T-helper 2 cell treated with Interferon-gamma antibody and Interleukin-4, amounts not matched to agents 5 μg/mL and 100 μg/mL, for 36 hours (primary cell): ENCODE measurements around the gene CEP152.
"Not testable (repeated sequence)": the region's sequence is repeated elsewhere in the genome, so short reads cannot be mapped to it uniquely, and the experiment has no call there.

Experiments
- DNase-seq: peaks from one replicate; pipeline ENCODE4 v3.0.0; 2021; ENCODE audit warnings: low spot score
- H3K27ac Mint-ChIP-seq: one replicate; pipeline ENCODE4 v1.8.0; 2021; ENCODE audit warnings: mild to moderate bottlenecking, mixed read lengths
- H3K27me3 Mint-ChIP-seq: one replicate; pipeline ENCODE4 v1.8.0; 2021; ENCODE audit warnings: low read depth, mixed read lengths
- H3K36me3 Mint-ChIP-seq: one replicate; pipeline ENCODE4 v1.8.0; 2021; ENCODE audit warnings: low read depth, mixed read lengths
- H3K4me1 Mint-ChIP-seq: one replicate; pipeline ENCODE4 v1.8.0; 2021; ENCODE audit warnings: low read depth, mixed read lengths
- H3K4me3 Mint-ChIP-seq: one replicate; pipeline ENCODE4 v1.8.0; 2022; ENCODE audit warnings: mild to moderate bottlenecking, moderate library complexity, mixed read lengths
- H3K9me3 Mint-ChIP-seq: one replicate; pipeline ENCODE4 v1.8.0; 2021; ENCODE audit warnings: mixed read lengths

CEP152 gene

GRCh38 chr15:48810414-48811324 lies at the start of gene CEP152:
Gene CEP152 (minus strand): TSS chr15:48811069. CDS start chr15:48805649, 5,420 bp downstream.
- peak within 1 kb of the TSS; percentile 97 for H3K4me3 Mint-ChIP-seq
- H3K27ac Mint-ChIP-seq, result peak within 1 kb of the TSS; percentile 96
- DNase-seq, result peak; percentile 99
- peaks cover 23% of the 10 kb centered on the region for H3K27me3 Mint-ChIP-seq
- peaks cover 32% of the 10 kb centered on the region for H3K4me1 Mint-ChIP-seq
- H3K36me3 Mint-ChIP-seq, result peaks cover 12% of the 10 kb centered on the region
- no peaks in the 10 kb centered on the region for H3K9me3 Mint-ChIP-seq

GRCh38 chr15:48859426-48859825 lies 48.6 kb upstream of the CEP152 start:
- H3K27me3 Mint-ChIP-seq, result peaks cover 5% of the 10 kb centered on the region
- peaks cover 21% of the 10 kb centered on the region for H3K4me1 Mint-ChIP-seq
- H3K27ac Mint-ChIP-seq, result no peak overlapping the region
- H3K36me3 Mint-ChIP-seq, result peaks cover 2% of the 10 kb centered on the region
- no peak for DNase-seq
- no peaks in the 10 kb centered on the region for H3K9me3 Mint-ChIP-seq
- H3K4me3 Mint-ChIP-seq, result no peak overlapping the region

DNA sequence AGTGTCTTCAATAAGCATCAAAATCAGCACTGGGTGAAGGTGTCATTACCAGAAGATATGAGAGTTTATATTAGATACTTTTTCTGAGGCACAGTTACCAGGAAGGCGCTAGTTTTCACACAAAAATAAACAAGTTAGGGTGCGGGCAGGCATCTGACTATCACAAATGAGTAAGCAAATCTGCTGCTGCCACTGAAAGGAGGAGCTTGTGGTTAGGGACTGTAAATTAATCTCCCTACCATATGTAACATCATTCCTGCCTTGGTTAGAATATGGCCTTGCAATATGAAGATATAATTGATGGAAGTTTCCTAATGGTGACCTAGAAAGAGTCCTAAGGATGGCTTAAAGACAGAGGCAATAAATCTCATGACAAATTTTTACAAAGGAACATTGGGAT lies 47.5 kb upstream of the CEP152 start:
- DNase-seq, result no peak
- Mint-ChIP-seq H3K4me1 (peaks cover 21% of the 10 kb centered on the region), H3K4me3 (no peak overlapping the region), H3K36me3 (peaks cover 2% of the 10 kb centered on the region), H3K27ac (no peak overlapping the region), H3K27me3 (peaks cover 5% of the 10 kb centered on the region), H3K9me3 (no peaks in the 10 kb centered on the region)

DNA sequence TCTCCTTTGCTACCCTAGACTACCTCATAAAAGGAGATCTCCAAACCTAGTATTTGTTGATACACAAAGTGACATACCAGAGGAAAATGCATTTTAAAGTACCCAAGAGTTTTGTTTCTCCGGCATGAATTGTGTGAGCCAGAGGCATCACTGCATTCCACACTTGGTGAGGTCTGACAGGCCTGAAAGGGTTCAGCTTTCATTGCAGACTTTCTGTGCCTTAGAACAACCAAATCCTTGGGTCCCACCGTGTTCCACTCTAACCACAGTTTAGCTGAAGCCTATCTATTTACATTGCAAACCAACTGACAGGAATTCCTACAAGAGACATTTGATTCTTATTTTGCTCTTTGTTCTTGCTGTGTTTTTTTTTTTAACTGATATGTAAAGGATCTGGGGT lies 46.1 kb upstream of the CEP152 start:
- Mint-ChIP-seq H3K4me1 (peaks cover 13% of the 10 kb centered on the region), H3K9me3 (no peaks in the 10 kb centered on the region), H3K4me3 (no peak overlapping the region), H3K36me3 (peaks cover 2% of the 10 kb centered on the region), H3K27ac (no peak overlapping the region), H3K27me3 (peaks cover 5% of the 10 kb centered on the region)
- no peak for DNase-seq

GRCh38 chr15:48855501-48856440 lies 44.9 kb upstream of the CEP152 start:
- H3K27me3 Mint-ChIP-seq, result peaks cover 5% of the 10 kb centered on the region
- DNase-seq, result no peak
- H3K4me1 Mint-ChIP-seq, result peaks cover 10% of the 10 kb centered on the region
- no peak overlapping the region for H3K27ac Mint-ChIP-seq
- no peak overlapping the region for H3K4me3 Mint-ChIP-seq
- no peaks in the 10 kb centered on the region for H3K9me3 Mint-ChIP-seq
- H3K36me3 Mint-ChIP-seq, result peaks cover 2% of the 10 kb centered on the region

DNA sequence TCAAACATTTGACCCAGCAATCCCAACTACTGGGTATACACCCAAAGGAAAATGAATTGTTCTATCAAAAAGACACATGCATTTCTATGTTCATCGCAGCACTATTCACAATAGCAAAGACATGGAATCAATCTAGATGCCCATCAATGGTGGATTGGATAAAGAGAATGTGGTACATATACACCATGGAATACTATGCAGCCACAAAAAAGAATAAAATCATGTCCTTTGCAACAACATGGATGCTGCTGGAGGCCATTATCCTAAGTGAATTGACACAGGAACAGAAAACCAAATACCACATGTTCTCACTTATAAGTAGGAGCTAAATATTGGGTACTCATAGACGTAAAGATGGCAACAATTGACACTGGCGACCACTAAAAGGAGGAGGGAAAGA lies 43.6 kb upstream of the CEP152 start:
- H3K9me3 Mint-ChIP-seq, H3K4me3 Mint-ChIP-seq, DNase-seq, H3K36me3 Mint-ChIP-seq, H3K27me3 Mint-ChIP-seq, H3K27ac Mint-ChIP-seq: not testable (repeated sequence)
- H3K4me1 Mint-ChIP-seq, result peaks cover 10% of the 10 kb centered on the region

DNA sequence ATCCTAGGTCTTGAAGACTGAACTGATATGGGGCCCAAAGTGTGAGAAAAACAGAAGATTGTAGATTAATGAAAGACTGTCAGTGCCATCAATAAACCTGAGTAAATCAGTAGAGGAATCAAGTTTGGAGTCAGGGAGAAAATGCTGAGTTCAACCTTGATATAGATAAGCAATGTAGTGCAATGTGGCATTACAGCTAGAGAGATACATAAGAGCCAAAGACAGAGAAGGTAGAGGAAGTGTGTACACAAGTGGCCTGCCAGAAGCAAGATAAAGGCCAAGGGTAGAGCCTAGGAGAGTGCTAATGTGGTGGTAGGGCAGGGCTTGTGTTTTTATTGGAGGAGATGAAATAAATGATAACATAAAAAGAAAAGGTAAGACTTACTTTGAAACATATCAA lies 41.1 kb upstream of the CEP152 start:
- no peak overlapping the region for H3K4me3 Mint-ChIP-seq
- H3K27ac Mint-ChIP-seq, result no peak overlapping the region
- H3K9me3 Mint-ChIP-seq, result no peaks in the 10 kb centered on the region
- no peak for DNase-seq
- H3K4me1 Mint-ChIP-seq, result no peaks in the 10 kb centered on the region
- H3K36me3 Mint-ChIP-seq, result peaks cover 2% of the 10 kb centered on the region
- peaks cover 5% of the 10 kb centered on the region for H3K27me3 Mint-ChIP-seq

DNA sequence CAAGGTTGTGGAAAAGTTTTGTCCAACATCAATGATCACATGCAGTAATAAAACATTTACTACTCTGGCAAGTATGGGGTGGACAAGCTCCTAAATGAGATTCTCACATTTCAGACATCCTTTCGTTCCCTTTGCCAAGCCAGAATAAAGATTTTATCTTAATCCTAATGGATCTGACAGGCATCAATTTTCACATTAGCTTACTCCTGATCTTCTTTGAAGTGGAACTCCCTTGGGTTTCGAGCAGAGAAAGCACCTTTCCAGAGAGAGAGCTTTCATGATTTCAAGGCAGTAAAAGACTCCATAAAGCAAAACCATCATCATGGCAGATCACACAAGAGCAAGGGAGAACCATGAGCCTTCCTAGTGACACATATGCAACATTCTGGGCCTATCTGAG lies 39.8 kb upstream of the CEP152 start:
- DNase-seq, result no peak
- H3K27me3 Mint-ChIP-seq, result peaks cover under 1% of the 10 kb centered on the region
- peaks cover 2% of the 10 kb centered on the region for H3K36me3 Mint-ChIP-seq
- no peak overlapping the region for H3K4me3 Mint-ChIP-seq
- no peaks in the 10 kb centered on the region for H3K9me3 Mint-ChIP-seq
- H3K4me1 Mint-ChIP-seq, result no peaks in the 10 kb centered on the region
- no peak overlapping the region for H3K27ac Mint-ChIP-seq

- no peaks in the 10 kb centered on the region for H3K4me1 Mint-ChIP-seq
- no peak overlapping the region for H3K27ac Mint-ChIP-seq
- no peaks in the 10 kb centered on the region for H3K36me3 Mint-ChIP-seq
- H3K9me3 Mint-ChIP-seq, result no peaks in the 10 kb centered on the region
- H3K4me3 Mint-ChIP-seq, result no peak overlapping the region
- no peaks in the 10 kb centered on the region for H3K27me3 Mint-ChIP-seq
- DNase-seq, result no peak
These were observed 34.3 kb upstream of the CEP152 start for GRCh38 chr15:48845123-48845522.

DNA sequence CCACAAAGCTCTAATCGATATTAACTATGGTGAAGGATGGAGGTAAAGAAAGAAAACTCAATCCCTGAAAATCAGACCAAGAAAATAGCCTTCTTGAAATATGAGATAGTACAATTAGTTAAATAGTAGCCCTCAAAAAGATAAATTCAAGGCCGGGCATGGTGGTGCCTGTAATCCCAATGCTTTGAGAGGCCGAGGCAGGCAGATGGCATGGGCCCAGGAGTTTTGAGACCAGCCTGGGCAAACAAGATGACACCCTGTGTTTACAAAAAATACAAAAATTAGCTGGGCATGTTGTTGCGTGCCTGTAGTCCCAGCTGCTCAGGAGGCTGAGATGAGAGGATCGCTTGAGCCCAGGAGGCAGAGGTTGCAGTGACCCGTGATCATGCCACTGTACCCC lies 31.6 kb upstream of the CEP152 start:
- no peak for DNase-seq
- Mint-ChIP-seq H3K27me3 (no peaks in the 10 kb centered on the region), H3K4me1 (no peaks in the 10 kb centered on the region), H3K36me3 (no peaks in the 10 kb centered on the region), H3K4me3 (no peak overlapping the region), H3K9me3 (no peaks in the 10 kb centered on the region), H3K27ac (no peak overlapping the region)

- no peak for DNase-seq
- H3K4me3 Mint-ChIP-seq, result no peak overlapping the region
- H3K36me3 Mint-ChIP-seq, result peaks cover 8% of the 10 kb centered on the region
- H3K9me3 Mint-ChIP-seq, result peaks cover 18% of the 10 kb centered on the region
- H3K27ac Mint-ChIP-seq, result no peak overlapping the region
- H3K4me1 Mint-ChIP-seq, result no peaks in the 10 kb centered on the region
- H3K27me3 Mint-ChIP-seq, result peaks cover 4% of the 10 kb centered on the region
These were observed 23.9 kb upstream of the CEP152 start for GRCh38 chr15:48834756-48835155.

GRCh38 chr15:48833526-48834239 lies 22.8 kb upstream of the CEP152 start:
- Mint-ChIP-seq H3K4me3 (no peak overlapping the region), H3K36me3 (peaks cover 8% of the 10 kb centered on the region)

GRCh38 chr15:48832648-48833047 lies 21.8 kb upstream of the CEP152 start:
- Mint-ChIP-seq H3K27ac (no peak overlapping the region), H3K36me3 (peaks cover 8% of the 10 kb centered on the region), H3K4me1 (no peaks in the 10 kb centered on the region), H3K4me3 (no peak overlapping the region), H3K9me3 (peaks cover 18% of the 10 kb centered on the region), H3K27me3 (peaks cover 4% of the 10 kb centered on the region)
- DNase-seq, result no peak

More at GRCh38 chr15:48833526-48834239, 22.8 kb upstream of the CEP152 start:
- no peaks in the 10 kb centered on the region for H3K4me1 Mint-ChIP-seq
- peaks cover 18% of the 10 kb centered on the region for H3K9me3 Mint-ChIP-seq
- H3K27ac Mint-ChIP-seq, result no peak overlapping the region
- peaks cover 4% of the 10 kb centered on the region for H3K27me3 Mint-ChIP-seq
- DNase-seq, result no peak
